Measurements from ENCODE around the gene ODAD3. TPM values are rescaled to one million over a fixed set of nuclear protein-coding genes. Genes with fewer than 3 reads are reported as not detected.

ODAD3 gene
- total and polyA plus RNA-seq, 10 of the 15 experiments (the other 5 are each of a cell fraction or from before 2014, with no cell fraction given): 0.11 to 0.39 (median 0.28) TPM; not detected in 7

GRCh38 chr19:11422163-11423065 is 12.5 kb downstream of the ODAD3 start:
- no peak overlapping the region for H3K27ac ChIP-seq (ENCODE audit: control insufficient read depth, insufficient read depth)
- no TSS peak for BruUV-seq (replicated peaks)
- peak overlapping the region; percentile 39; the same call in 1 of the 2 replicates for H3K4me3 ChIP-seq
- no peaks in the 10 kb centered on the region for H3K9me3 ChIP-seq (replicated peaks; ENCODE audit: control insufficient read depth, insufficient read depth, low read length)
- peaks cover 7 to 16% of the 10 kb centered on the region in 2 experiments for H3K27me3 ChIP-seq (replicated peaks in 1 of 2; ENCODE audit: control insufficient read depth in 2 of 2, insufficient read depth in 2 of 2, low read length in 1 of 2)
- no peaks in the 10 kb centered on the region for H4K20me1 ChIP-seq (ENCODE audit: control insufficient read depth, insufficient read depth)
- ChIA-PET SMC1A (ENCODE audit: uncharacterized antibody, unreplicated experiment) (interaction anchor here (0.9 to 2.3 kb wide), 7 partner anchors 13 to 60 kb away, joined by 3 to 14 read pairs (median 3); partner anchors contain the start of genes ODAD3 and PRKCSH), CTCF (interaction anchor here (0.9 to 2.9 kb wide), 7 partner anchors 13 to 387 kb away, joined by 3 to 13 read pairs (median 4); partner anchors contain the start of genes ODAD3 and PRKCSH), POLR2A (interaction anchor here (0.7 to 1.4 kb wide), 8 partner anchors 8 to 217 kb away, joined by 3 to 7 read pairs (median 3); partner anchors contain the start of genes ODAD3 and PRKCSH), RAD21 (ENCODE audit: unreplicated experiment) (interaction anchor here (0.7 to 2.2 kb wide), 6 partner anchors 13 to 60 kb away, joined by 3 to 7 read pairs (median 5); partner anchors contain the start of genes ODAD3, PRKCSH and SWSAP1)
- in situ Hi-C loops (cut with MboI) (no loop called here), intact Hi-C loops (cut with micrococcal nuclease; ENCODE audit: unreplicated experiment) (no loop called here)
- 4% methylated on average over 49 of the region's 56 CpGs for WGBS (ENCODE audit: insufficient coverage, insufficient replicate concordance, low lambda C conversion rate, missing lambda C conversion rate)
- peak; percentile 86 for FAIRE-seq
- ATAC-seq: peak; percentile 95
- H3K9ac ChIP-seq (ENCODE audit: control insufficient read depth, insufficient read depth, low read length): no peak overlapping the region
- peaks cover 22% of the 10 kb centered on the region for H3K4me1 ChIP-seq (ENCODE audit: control insufficient read depth, insufficient read depth, low read length)
- peak; percentile 64 for DNase-seq (ENCODE audit: low read depth, low spot score)
- H3K79me2 ChIP-seq (ENCODE audit: control insufficient read depth, insufficient read depth, low read length): no peaks in the 10 kb centered on the region
- H2AFZ ChIP-seq (ENCODE audit: control insufficient read depth, low read depth, low read length): peak overlapping the region; percentile 71
- no peaks in the 10 kb centered on the region for H3K36me3 ChIP-seq (ENCODE audit: control insufficient read depth in 2 of 2, insufficient read depth in 2 of 2, low read length in 1 of 2)
- peak overlapping the region; percentile 74 for H3K4me2 ChIP-seq (ENCODE audit: control insufficient read depth, insufficient read depth)
- TF ChIP-seq TCF7 (IDR thresholded peaks at IDR 0.05; ENCODE audit: borderline replicate concordance): no peak
- TF ChIP-seq, protein P1, sequence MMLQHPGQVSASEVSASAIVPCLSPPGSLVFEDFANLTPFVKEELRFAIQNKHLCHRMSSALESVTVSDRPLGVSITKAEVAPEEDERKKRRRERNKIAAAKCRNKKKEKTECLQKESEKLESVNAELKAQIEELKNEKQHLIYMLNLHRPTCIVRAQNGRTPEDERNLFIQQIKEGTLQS (IDR thresholded peaks at IDR 0.05; ENCODE audit: borderline replicate concordance, extremely low read depth, low read depth, low read length): no peak
- 0 out of 2 replicates have a peak, but pooled peaks have one; percentile 24 for TF ChIP-seq NR2F1 (conservative IDR thresholded peaks at IDR 0.05)
- TF ChIP-seq ZBTB11 (CRISPR knock-in tag; IDR thresholded peaks at IDR 0.05): no peak
- peak; percentile 45 for TF ChIP-seq SP1 (IDR thresholded peaks at IDR 0.05; ENCODE audit: low read depth, low read length)
- no peak for TF ChIP-seq CEBPB (IDR thresholded peaks at IDR 0.05; ENCODE audit: borderline replicate concordance in 1 of 2, low read depth in 2 of 2, low read length in 2 of 2)
- peak; percentile 70; the same call in 1 of the 2 replicates for TF ChIP-seq TCF12 (IDR thresholded peaks at IDR 0.05; ENCODE audit: low read depth, low read length)
- no peak for TF ChIP-seq SMAD5 (IDR thresholded peaks at IDR 0.05; ENCODE audit: low read depth)
- TF ChIP-seq ZNF24 (IDR thresholded peaks at IDR 0.05): no peak
- TF ChIP-seq KAT2A (conservative IDR thresholded peaks at IDR 0.05; ENCODE audit: control insufficient read depth, low read depth, low read length): no peak
- TF ChIP-seq IKZF2 (IDR thresholded peaks at IDR 0.05): peak in 1 of 2 experiments; percentile 51; a peak in 1 of 4 replicates
- TF ChIP-seq JUND (IDR thresholded peaks at IDR 0.05; ENCODE audit: low read depth, low read length): no peak
- no peak for TF ChIP-seq CTCF (IDR thresholded peaks at IDR 0.05 in 2 of 3, conservative IDR thresholded peaks at IDR 0.05 in 1 of 3; ENCODE audit: control insufficient read depth in 2 of 3, extremely low read depth in 1 of 3, insufficient read depth in 1 of 3, low read depth in 3 of 3, low read length in 3 of 3)
- no peak for TF ChIP-seq ETV6 (conservative IDR thresholded peaks at IDR 0.05 in 1 of 2, IDR thresholded peaks at IDR 0.05 in 1 of 2; ENCODE audit: borderline replicate concordance in 1 of 2, low read depth in 1 of 2)
- TF ChIP-seq HDAC6 (IDR thresholded peaks at IDR 0.05; ENCODE audit: unreplicated experiment): peak; percentile 70
- TF ChIP-seq MEF2B (IDR thresholded peaks at IDR 0.05; ENCODE audit: partially characterized antibody, poor library complexity, severe bottlenecking): peak; percentile 95

Measured in GM12878 (cell line).